Lung (tissue), 12 donors: ENCODE results near the gene DNAH7. TPM values are rescaled to one million over a fixed set of nuclear protein-coding genes. Genes with fewer than 3 reads are reported as not detected.
A peak's percentile ranks its signal among the peaks of the same experiment; 100 is the strongest.

Source experiments
- ATAC-seq: fragments of 200-7000 bp; cut with Tn5 transposase; one replicate; pipeline ENCODE4 v1.9.1; 2020; ENCODE audit warnings: moderate number of reproducible peaks; ENCODE audit not compliant: insufficient read depth, low FRiP score
- DNase-seq, 3 donors: peaks; one replicate each; pipeline ENCODE4 v3.0.0-alpha.2; 2013 to 2017
- H3K27ac ChIP-seq, 2 donors: one replicate each; pipeline ENCODE4 v1.5.1; 2013; ENCODE audit warnings: mild to moderate bottlenecking in 2 of 2, moderate library complexity in 2 of 2, control low read depth in 1 of 2, inconsistent platforms in 1 of 2, low read depth in 1 of 2, low read length in 1 of 2
- H3K27me3 ChIP-seq, 3 donors: one replicate each; pipeline ENCODE4 v1.5.1; 2013; ENCODE audit warnings: low read length in 2 of 3; ENCODE audit not compliant: control insufficient read depth in 3 of 3, insufficient read depth in 3 of 3
- H3K36me3 ChIP-seq, 4 donors: one replicate each; pipeline ENCODE4 v1.5.1; 2013; ENCODE audit warnings: low read length in 4 of 4, mild to moderate bottlenecking in 1 of 4, moderate library complexity in 1 of 4; ENCODE audit not compliant: control insufficient read depth in 4 of 4, insufficient read depth in 4 of 4
- H3K4me1 ChIP-seq, 5 donors: one replicate each; pipeline ENCODE4 v1.5.1; 2013; ENCODE audit warnings: low read length in 5 of 5, mild to moderate bottlenecking in 2 of 5, moderate library complexity in 1 of 5; ENCODE audit not compliant: control insufficient read depth in 5 of 5, insufficient read depth in 5 of 5
- H3K4me3 ChIP-seq: one replicate; pipeline ENCODE4 v1.5.1; 2013; ENCODE audit warnings: mild to moderate bottlenecking, control low read depth, moderate library complexity
- H3K9ac ChIP-seq, 2 donors: one replicate each; pipeline ENCODE4 v1.5.1; 2013; ENCODE audit warnings: low read length in 2 of 2, control low read depth in 1 of 2; ENCODE audit not compliant: insufficient read depth in 1 of 2
- H3K9me3 ChIP-seq, 4 donors: one replicate each; pipeline ENCODE4 v1.5.1; 2013; ENCODE audit warnings: low read length in 3 of 4, mild to moderate bottlenecking in 1 of 4, moderate library complexity in 1 of 4; ENCODE audit not compliant: control insufficient read depth in 4 of 4, insufficient read depth in 3 of 4
- WGBS, 2 donors: extraction: QIAGEN DNeasy Blood & Tissue Kit; methylation state at CpG; one replicate each; pipeline ENCODE4 v1.1.7; 2013; 5-methylcytosine and 5-hydroxymethylcytosine counted together
- polyA plus RNA-seq, 2 donors: library from polyadenylated mRNA; stranded (reverse); fragments of 200-250 nt; gene quantifications; one replicate each; pipeline ENCODE4 v1.2.1, GENCODE V29; 2013
- total RNA-seq, 2 donors: library from RNA; depleted of rRNA in 1 of 2; stranded (reverse); fragments of >200 nt in 1 of 2; gene quantifications; one replicate each; pipeline ENCODE4 v1.2.1, GENCODE V29; 2014 to 2021
- TF ChIP-seq, protein P1 (sequence below): IDR thresholded peaks from 2 replicates; pipeline ENCODE4 v1.5.1; 2012; ENCODE audit warnings: mild to moderate bottlenecking; ENCODE audit errors: control extremely low read depth, extremely low read depth
- donor health status: control.
- donor health status: control.
- donor health status: Bipolar disorder and iron deficiency.
- donor health status: healthy.
- donor health status: DM: yes; HTN: yes; CAD: no.

Gene DNAH7
- total and polyA plus RNA-seq, 4 donors = 1.9 to 32.9 (median 11.3) TPM

DNA sequence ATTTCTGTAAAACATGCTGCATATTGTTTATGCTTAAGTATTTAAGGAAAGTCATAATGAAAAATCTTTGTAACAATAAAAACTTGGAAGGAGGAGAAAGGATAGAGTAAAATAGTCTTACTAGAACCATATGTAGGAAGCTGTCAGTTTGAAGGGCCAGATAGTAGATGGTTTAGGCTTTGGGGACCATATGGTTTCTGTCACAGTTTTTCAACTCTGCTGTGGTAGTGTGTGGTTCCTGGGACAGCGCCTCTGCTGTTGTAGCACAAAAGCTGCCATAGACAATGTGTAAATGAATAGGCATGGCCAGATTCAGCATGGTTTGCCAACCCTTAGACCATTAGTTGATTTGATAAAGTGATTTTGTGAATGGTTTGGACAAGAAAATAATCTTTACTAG, 336.1 kb downstream of the DNAH7 start:
- Histone ChIP-seq H3K27me3 (no peaks in the 10 kb centered on the region), H3K27ac (no peak overlapping the region), H3K36me3 (peaks cover 0 to 28% (median 9%) of the 10 kb centered on the region in 4 donors), H3K9ac (no peak overlapping the region), H3K4me1 (peaks cover 0 to 8% (median 0%) of the 10 kb centered on the region in 5 donors), H3K9me3 (no peaks in the 10 kb centered on the region), H3K4me3 (no peak overlapping the region)
- 92 to 93% methylated on average over 1 of the region's 1 CpG for WGBS, 2 donors
- TF ChIP-seq, protein P1, sequence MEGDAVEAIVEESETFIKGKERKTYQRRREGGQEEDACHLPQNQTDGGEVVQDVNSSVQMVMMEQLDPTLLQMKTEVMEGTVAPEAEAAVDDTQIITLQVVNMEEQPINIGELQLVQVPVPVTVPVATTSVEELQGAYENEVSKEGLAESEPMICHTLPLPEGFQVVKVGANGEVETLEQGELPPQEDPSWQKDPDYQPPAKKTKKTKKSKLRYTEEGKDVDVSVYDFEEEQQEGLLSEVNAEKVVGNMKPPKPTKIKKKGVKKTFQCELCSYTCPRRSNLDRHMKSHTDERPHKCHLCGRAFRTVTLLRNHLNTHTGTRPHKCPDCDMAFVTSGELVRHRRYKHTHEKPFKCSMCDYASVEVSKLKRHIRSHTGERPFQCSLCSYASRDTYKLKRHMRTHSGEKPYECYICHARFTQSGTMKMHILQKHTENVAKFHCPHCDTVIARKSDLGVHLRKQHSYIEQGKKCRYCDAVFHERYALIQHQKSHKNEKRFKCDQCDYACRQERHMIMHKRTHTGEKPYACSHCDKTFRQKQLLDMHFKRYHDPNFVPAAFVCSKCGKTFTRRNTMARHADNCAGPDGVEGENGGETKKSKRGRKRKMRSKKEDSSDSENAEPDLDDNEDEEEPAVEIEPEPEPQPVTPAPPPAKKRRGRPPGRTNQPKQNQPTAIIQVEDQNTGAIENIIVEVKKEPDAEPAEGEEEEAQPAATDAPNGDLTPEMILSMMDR = no peak
- no peak for ATAC-seq
- DNase-seq = peak in 2 of 3 donors; percentile 45 to 65

DNA sequence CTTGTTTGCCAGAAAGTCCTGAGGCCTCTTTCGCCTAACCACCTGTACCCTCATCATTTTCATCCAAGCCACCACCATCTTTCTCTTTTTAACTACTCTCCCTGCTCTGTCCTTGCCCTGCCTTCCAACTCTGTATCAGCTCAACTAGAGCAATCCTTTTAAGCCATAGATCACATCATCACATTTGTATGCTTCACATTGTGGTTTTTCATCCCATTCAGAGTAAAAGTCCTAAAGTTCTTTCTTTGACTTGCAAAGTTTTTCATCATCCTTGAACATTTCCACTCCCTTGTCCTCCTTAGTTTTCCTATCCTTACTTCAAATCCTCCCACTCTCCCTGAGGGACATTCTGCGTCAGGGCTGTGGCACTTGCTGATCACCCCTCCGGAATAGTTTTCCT, 337.7 kb downstream of the DNAH7 start:
- no peaks in the 10 kb centered on the region for H3K9me3 ChIP-seq
- WGBS, 2 donors = 94 to 99% methylated on average over 3 of the region's 3 CpGs
- H3K4me1 ChIP-seq = no peaks in the 10 kb centered on the region
- H3K27me3 ChIP-seq = no peaks in the 10 kb centered on the region
- no peak overlapping the region for H3K4me3 ChIP-seq
- DNase-seq (no peak), ATAC-seq (no peak)
- H3K9ac ChIP-seq = no peak overlapping the region
- H3K27ac ChIP-seq = no peak overlapping the region
- TF ChIP-seq, protein P1 = no peak
- peaks cover 0 to 28% (median 9%) of the 10 kb centered on the region in 4 donors for H3K36me3 ChIP-seq

DNA sequence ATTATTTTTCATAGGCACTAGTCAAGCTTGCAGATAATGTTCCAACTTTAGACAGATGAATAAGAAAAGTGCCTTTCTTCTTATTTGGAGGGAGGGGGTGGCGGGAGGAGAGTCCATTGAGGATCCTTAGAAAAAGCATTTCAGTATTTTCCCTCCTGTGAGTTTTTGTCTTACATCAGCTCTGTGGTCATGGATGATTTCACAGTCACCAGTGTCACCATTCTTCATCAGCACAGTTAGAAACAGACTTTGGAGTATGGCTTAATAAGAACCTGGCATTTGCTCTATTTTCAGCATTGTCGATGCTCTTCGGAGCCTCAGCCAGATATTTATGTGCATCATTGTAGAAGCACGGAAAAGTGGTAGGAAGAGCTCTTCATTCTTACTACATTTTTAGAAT, 341.5 kb downstream of the DNAH7 start:
- no peak overlapping the region for H3K27ac ChIP-seq
- H3K36me3 ChIP-seq = peaks cover 0 to 28% (median 9%) of the 10 kb centered on the region in 4 donors
- 96 to 97% methylated on average over 4 of the region's 4 CpGs for WGBS, 2 donors

More for the DNA sequence above, 341.5 kb downstream of the DNAH7 start:
- Histone ChIP-seq H3K27me3 (no peaks in the 10 kb centered on the region), H3K9ac (no peak overlapping the region), H3K4me3 (no peak overlapping the region), H3K4me1 (no peaks in the 10 kb centered on the region), H3K9me3 (no peaks in the 10 kb centered on the region)
- TF ChIP-seq, protein P1 = no peak
- DNase-seq (no peak), ATAC-seq (no peak)
